ENCODE results near the gene MANBA.

MANBA gene

DNA sequence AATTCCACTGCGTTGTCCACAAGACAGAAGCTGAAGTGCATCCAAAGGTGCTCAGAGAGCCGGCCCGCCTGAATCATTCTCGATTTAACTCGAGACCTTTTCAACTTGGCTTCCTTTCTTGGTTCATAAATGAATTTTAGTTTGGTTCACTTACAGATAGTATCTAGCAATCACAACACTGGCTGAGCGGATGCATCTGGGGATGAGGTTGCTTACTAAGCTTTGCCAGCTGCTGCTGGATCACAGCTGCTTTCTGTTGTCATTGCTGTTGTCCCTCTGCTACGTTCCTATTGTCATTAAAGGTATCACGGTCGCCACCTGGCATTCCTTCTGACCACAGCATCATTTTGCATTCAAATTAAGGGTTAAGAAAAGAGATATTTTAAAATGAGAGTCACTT, 144.1 kb downstream of the MANBA start:
- DNase-seq = peak in 2 of 3 experiments; percentile 40 to 60

DNA sequence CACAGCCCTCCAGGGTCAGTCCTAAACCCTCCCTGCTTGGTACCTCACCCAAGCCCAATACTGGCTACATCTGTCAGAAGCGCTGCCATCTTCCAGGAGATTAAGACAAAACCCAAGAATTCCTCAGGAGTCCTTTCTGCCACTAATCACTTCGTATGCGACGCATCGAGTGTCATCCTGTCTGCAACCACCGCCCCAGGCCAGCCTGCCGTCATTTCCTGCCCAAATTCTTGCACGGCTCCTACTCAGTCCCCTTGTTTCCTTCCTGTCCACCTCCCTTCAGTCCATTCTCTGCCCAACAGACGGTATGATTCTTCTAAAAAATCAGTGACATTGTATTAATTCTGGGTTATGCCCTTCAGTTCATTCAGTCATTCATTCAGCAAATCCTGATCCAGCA, 146.0 kb downstream of the MANBA start:
- no peak for DNase-seq

GRCh38 chr4:102612824-102613366, 147.9 kb downstream of the MANBA start:
- no peak for DNase-seq

DNA sequence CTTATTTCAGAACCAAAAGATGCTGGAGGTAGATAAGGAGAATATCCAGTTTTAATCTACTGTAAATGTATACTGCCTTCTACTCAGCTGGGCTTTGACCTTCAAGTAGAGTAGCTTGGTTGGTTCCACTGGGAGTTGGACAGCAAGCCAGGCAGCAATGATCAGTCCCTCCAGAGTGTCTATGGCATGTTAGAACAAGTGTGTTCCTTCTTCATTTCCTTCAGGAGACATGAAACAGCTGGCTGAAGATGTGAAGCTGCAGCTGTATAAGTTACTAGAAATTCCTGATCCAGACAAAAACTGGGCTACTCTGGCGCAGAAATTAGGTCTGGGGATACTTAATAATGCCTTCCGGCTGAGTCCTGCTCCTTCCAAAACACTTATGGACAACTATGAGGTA, 148.6 kb downstream of the MANBA start:
- no peak for DNase-seq

DNA sequence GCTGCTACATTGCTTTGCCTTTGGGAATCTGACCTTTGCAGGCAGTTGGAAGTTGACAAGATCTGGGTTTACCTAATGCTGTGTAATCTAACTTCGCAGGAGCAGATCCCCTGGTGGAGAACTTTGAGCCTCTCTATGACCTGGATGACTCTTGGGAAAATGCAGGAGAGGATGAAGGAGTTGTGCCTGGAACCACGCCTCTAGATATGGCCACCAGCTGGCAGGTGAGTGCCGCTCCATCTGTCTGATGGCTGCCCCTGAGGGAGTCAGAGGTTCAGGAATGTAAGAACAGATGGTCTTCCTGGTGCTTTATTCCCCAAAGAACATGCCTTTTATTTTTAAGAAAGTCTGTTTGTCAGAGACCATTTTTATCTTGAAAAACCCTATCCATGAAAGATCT, 150.3 kb downstream of the MANBA start:
- DNase-seq = no peak

DNA sequence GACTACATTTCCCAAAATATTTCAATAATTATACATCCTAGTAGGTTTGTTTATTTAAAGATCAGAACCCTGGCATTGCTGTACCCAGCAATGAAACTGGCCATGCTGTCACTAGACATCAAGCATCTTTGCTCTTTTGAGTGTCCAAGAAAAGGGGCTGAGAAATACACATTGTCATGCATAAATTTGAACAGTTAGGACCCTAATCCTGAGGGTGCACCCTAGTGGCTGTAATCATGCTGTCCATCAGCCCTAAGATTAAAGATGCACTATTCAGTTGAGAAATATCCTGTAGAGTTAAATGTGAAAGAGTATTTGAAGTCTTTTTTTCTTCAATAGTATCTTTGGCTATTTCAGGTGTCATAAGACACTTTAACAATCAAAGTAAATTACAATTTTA, 150.8 kb downstream of the MANBA start:
- peak in 1 of 3 experiments; percentile 50 for DNase-seq

- DNase-seq = no peak
Measured at GRCh38 chr4:102608190-102608589, 152.6 kb downstream of the MANBA start.

DNA sequence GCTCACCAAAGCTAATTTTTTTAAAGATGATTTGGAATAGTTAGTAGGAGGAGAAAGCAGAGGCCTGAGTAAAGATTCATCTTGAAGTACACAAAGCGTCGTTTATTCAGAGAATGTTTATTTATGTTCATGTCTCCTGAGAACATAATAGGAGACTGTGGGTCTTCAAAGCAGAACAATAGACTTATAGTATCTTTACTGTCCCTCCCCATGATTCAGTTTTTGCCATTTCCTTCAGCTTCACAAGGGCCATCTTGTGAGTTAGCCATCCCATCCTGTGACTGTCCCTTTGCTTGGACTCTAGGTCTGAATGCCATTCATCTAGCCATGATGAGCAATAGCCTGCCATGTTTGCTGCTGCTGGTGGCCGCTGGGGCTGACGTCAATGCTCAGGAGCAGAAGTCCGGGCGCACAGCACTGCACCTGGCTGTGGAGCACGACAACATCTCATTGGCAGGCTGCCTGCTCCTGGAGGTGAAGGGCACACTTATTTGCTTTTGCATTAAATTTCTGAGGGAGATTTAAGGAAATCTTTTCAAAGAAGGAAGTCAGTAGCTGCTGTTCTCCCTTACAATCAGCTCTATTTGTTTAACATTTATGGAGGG, 153.8 kb downstream of the MANBA start:
- no peak for DNase-seq

- no peak for DNase-seq
Measured at GRCh38 chr4:102606261-102606660, 154.5 kb downstream of the MANBA start.

GRCh38 chr4:102604222-102604940, 156.4 kb downstream of the MANBA start:
- peak in 1 of 3 experiments; percentile 11 for DNase-seq

DNA sequence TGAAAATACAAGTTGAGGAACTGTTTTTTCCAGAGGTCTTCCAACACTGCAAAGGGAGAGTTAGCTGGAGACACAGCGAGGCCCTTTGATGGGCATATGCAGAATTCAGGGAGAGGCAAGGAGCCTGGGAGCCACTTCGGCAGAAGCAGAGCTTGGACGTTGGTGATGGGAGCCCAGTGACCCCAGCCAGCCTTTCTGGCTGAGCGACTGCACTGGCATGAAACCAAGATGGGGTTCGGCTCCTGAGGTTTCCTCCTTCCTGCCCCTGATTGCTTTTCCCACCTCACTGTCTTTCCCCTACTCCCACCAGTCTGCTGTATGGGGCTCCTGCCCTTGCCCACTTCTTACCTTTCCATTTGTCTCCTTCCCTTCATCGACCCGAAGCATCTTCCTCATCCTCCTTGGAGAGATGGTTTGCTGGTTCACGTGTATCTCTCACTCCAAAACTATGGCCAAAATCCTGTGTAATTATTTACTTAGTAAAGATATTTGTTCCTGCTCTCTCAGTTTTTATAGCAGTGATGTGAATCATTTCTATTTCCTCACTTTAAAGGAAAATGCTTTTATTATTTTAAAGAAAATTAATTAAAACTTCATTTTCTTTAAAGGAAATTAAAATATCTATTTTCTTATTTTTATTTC, 159.1 kb downstream of the MANBA start:
- DNase-seq = no peak

DNA sequence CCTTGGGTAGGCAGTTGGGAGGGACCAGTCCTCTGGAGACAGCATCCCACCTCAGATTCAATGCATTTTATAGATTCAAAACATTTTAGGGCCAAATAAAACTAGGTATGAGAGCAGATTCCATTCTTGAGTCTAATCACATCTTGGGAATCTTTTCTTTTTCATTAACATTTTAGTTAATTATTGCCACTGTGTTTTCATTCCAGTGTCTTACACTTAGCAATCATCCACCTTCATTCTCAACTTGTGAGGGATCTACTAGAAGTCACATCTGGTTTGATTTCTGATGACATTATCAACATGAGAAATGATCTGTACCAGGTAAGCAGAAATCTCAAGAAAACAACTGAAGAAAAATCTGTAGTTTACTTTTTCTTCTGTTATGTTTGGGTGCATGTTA, 160.1 kb downstream of the MANBA start:
- DNase-seq = no peak

DNA sequence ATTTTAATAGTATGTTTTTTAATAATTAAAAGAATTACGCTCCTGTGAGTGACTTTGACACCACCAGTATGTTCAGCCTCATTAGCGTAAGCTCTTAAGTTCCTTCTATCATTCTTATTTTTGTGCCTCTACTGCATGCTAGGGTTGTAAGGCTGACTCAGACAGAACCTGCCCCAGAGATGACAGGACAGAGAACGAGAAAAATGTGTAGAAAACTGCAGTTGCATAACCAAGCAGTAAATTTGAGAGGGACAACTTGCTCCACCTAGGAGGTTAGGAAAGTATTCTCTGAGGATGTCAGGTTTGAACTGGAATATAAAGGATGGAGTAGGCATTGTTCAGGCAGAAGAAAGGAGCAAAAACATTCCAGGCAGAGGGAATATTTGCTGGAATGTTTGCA, 160.9 kb downstream of the MANBA start:
- no peak for DNase-seq

DNA sequence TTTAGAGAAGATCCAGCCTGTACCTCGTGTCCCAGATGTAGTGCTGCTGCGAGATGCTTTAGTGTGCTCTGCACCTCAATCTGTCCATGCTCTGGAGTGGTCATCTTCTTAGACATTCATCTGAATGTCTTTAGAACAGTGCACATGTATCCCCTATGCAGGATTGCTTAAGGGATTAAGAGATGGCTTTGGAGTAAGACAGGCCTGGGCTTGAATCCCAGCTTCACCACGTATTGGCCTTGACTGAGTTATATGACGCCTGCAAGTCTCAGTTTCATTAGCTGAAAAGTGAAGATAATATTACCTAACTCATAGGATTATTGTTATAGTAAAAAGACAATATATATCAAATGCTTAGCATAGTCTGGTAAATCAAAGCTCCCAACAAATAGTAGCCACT, 161.3 kb downstream of the MANBA start:
- DNase-seq = no peak

- peak in 1 of 3 experiments; percentile 35 for DNase-seq
Measured at GRCh38 chr4:102598762-102599374, 161.9 kb downstream of the MANBA start.

GRCh38 chr4:102598086-102598761, 162.5 kb downstream of the MANBA start:
- peak in 1 of 3 experiments; percentile 74 for DNase-seq

- DNase-seq = no peak
Measured at GRCh38 chr4:102596532-102596931, 164.2 kb downstream of the MANBA start.

- no peak for DNase-seq
Measured at GRCh38 chr4:102594000-102594399, 166.8 kb downstream of the MANBA start.

GRCh38 chr4:102593147-102593546, 167.6 kb downstream of the MANBA start:
- DNase-seq = no peak

GRCh38 chr4:102592256-102592655, 168.5 kb downstream of the MANBA start:
- no peak for DNase-seq

- no peak for DNase-seq
Measured at GRCh38 chr4:102589743-102590142, 171.0 kb downstream of the MANBA start.

DNA sequence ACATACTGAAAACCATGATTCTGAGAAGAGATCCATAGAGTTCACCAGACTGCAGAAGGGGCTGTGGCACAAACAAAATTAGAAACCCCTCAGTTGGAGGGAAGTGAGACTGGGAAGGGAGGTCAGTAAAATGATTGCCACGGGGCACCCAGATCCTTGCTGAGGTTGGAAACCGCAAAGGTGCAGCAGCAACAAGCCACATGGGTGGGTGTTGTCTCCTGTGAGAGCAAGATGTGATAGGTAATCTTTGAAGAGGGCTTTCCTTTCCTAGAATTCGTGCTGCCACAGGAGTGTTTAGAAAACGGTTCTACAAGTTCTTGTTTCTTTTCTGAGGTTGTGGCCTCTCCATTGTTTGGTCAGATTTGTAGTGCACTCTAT, 174.1 kb downstream of the MANBA start:
- DNase-seq = no peak

All from NCI-H1417 (cell line).